AG10803 (cell line): ENCODE data around the gene CDH4.

Source experiments
- DNase-seq: peaks from one replicate; pipeline ENCODE4 v3.0.0; 2010; ENCODE audit warnings: low read depth
- H3K4me3 ChIP-seq: 2 replicates; pipeline ENCODE4 v1.5.1; 2011; ENCODE audit warnings: mild to moderate bottlenecking, low read length, control low read depth
- CTCF ChIP-seq: conservative IDR thresholded peaks from 2 replicates; pipeline ENCODE4 v1.5.1; 2011; ENCODE audit warnings: mild to moderate bottlenecking, low read length, control low read depth, inconsistent platforms

CDH4 gene

GRCh38 chr20:61436667-61437279 is 184.7 kb downstream of the CDH4 start:
- DNase-seq, result peak; percentile 73
- no peak for TF ChIP-seq CTCF
- no peak overlapping the region for H3K4me3 ChIP-seq

GRCh38 chr20:61437280-61438206 is 185.5 kb downstream of the CDH4 start:
- TF ChIP-seq CTCF, result no peak
- no peak overlapping the region for H3K4me3 ChIP-seq
- DNase-seq, result peak; percentile 64

GRCh38 chr20:61438285-61438684 is 186.2 kb downstream of the CDH4 start:
- TF ChIP-seq CTCF, result no peak
- H3K4me3 ChIP-seq, result no peak overlapping the region
- DNase-seq, result no peak

- no peak overlapping the region for H3K4me3 ChIP-seq
- TF ChIP-seq CTCF, result no peak
- DNase-seq, result no peak
Observed at GRCh38 chr20:61439251-61439650, 187.2 kb downstream of the CDH4 start.

GRCh38 chr20:61440548-61441055 is 188.5 kb downstream of the CDH4 start:
- H3K4me3 ChIP-seq, result no peak overlapping the region
- no peak for DNase-seq
- no peak for TF ChIP-seq CTCF

- no peak overlapping the region for H3K4me3 ChIP-seq
- no peak for DNase-seq
- TF ChIP-seq CTCF, result no peak
Observed at GRCh38 chr20:61441537-61441936, 189.5 kb downstream of the CDH4 start.
